ENCODE measurements around the gene ADAMTS18. TPM values are rescaled to one million over a fixed set of nuclear protein-coding genes. Genes with fewer than 3 reads are reported as not detected.
A peak's percentile ranks its signal among the peaks of the same experiment; 100 is the strongest.

ADAMTS18 gene
- total and polyA plus RNA-seq, 9 of the 15 experiments (the other 6 are each of a cell fraction or from before 2014, with no cell fraction given), result not detected

DNA sequence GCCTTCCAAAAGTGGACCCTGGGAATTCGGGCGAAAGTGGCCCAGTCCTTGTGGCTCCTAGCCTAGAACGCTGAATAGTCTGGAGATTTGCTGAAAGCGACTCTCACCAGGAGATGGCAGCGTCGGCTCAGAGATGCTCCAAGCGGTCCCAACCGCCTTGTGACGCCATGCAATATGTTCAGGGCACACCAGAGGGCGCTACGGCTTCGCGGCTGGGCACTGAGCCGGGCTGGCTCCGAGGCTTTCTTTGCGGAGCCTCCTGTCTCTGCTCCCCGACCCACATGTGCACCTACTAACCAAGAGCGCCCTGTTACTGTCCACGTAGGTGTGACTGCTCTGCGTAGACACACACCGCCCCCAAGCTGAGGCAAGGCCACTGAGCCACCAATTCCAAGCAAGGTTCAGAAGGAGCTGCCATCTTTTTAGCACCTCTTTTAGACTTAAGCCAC lies 198.7 kb downstream of the ADAMTS18 start (continued):
- TF ChIP-seq, protein P1, sequence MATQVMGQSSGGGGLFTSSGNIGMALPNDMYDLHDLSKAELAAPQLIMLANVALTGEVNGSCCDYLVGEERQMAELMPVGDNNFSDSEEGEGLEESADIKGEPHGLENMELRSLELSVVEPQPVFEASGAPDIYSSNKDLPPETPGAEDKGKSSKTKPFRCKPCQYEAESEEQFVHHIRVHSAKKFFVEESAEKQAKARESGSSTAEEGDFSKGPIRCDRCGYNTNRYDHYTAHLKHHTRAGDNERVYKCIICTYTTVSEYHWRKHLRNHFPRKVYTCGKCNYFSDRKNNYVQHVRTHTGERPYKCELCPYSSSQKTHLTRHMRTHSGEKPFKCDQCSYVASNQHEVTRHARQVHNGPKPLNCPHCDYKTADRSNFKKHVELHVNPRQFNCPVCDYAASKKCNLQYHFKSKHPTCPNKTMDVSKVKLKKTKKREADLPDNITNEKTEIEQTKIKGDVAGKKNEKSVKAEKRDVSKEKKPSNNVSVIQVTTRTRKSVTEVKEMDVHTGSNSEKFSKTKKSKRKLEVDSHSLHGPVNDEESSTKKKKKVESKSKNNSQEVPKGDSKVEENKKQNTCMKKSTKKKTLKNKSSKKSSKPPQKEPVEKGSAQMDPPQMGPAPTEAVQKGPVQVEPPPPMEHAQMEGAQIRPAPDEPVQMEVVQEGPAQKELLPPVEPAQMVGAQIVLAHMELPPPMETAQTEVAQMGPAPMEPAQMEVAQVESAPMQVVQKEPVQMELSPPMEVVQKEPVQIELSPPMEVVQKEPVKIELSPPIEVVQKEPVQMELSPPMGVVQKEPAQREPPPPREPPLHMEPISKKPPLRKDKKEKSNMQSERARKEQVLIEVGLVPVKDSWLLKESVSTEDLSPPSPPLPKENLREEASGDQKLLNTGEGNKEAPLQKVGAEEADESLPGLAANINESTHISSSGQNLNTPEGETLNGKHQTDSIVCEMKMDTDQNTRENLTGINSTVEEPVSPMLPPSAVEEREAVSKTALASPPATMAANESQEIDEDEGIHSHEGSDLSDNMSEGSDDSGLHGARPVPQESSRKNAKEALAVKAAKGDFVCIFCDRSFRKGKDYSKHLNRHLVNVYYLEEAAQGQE (IDR thresholded peaks at IDR 0.05; ENCODE audit: borderline replicate concordance), result peak; percentile 95
- TF ChIP-seq, protein P1 (CRISPR knock-in tag; IDR thresholded peaks at IDR 0.05; ENCODE audit: low read depth), result no peak
- peak; percentile 29; the same call in 1 of the 2 replicates for TF ChIP-seq HCFC1 (IDR thresholded peaks at IDR 0.05; ENCODE audit: low read depth, low read length)
- TF ChIP-seq, protein P2, sequence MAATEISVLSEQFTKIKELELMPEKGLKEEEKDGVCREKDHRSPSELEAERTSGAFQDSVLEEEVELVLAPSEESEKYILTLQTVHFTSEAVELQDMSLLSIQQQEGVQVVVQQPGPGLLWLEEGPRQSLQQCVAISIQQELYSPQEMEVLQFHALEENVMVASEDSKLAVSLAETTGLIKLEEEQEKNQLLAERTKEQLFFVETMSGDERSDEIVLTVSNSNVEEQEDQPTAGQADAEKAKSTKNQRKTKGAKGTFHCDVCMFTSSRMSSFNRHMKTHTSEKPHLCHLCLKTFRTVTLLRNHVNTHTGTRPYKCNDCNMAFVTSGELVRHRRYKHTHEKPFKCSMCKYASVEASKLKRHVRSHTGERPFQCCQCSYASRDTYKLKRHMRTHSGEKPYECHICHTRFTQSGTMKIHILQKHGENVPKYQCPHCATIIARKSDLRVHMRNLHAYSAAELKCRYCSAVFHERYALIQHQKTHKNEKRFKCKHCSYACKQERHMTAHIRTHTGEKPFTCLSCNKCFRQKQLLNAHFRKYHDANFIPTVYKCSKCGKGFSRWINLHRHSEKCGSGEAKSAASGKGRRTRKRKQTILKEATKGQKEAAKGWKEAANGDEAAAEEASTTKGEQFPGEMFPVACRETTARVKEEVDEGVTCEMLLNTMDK (IDR thresholded peaks at IDR 0.05; ENCODE audit: borderline replicate concordance, insufficient read depth, low read depth, low read length, poor library complexity, severe bottlenecking), result peak; percentile 47
- TF ChIP-seq TBL1XR1 (IDR thresholded peaks at IDR 0.05; ENCODE audit: low read length in 2 of 2), result 0 out of 4 replicates have a peak, but pooled peaks of 1 of the 2 experiments have one; percentile 47
- TF ChIP-seq SMAD4 (CRISPR knock-in tag; conservative IDR thresholded peaks at IDR 0.05), result peak; percentile 61; the same call in 1 of the 2 replicates
- no peak for TF ChIP-seq FOS (IDR thresholded peaks at IDR 0.05; ENCODE audit: extremely low read depth, insufficient read length)
- TF ChIP-seq BDP1 (IDR thresholded peaks at IDR 0.05; ENCODE audit: insufficient read depth, insufficient read length), result no peak
- no peak for TF ChIP-seq PHTF2 (CRISPR knock-in tag; IDR thresholded peaks at IDR 0.05)
- TF ChIP-seq MAZ (CRISPR knock-in tag; conservative IDR thresholded peaks at IDR 0.05 in 1 of 2, IDR thresholded peaks at IDR 0.05 in 1 of 2), result peak in 1 of 2 experiments; percentile 44; a peak in 2 of 4 replicates
- TF ChIP-seq HLTF (IDR thresholded peaks at IDR 0.05), result no peak
- TF ChIP-seq RBBP5 (IDR thresholded peaks at IDR 0.05; ENCODE audit: borderline replicate concordance, insufficient read depth, low read length, poor library complexity, severe bottlenecking), result no peak
- peak; percentile 50; the same call in 1 of the 2 replicates for TF ChIP-seq CTBP1 (IDR thresholded peaks at IDR 0.05; ENCODE audit: borderline replicate concordance)
- TF ChIP-seq RB1 (IDR thresholded peaks at IDR 0.05; ENCODE audit: low read depth), result peak; percentile 73; the same call in 1 of the 2 replicates
- no peak for TF ChIP-seq ETV5 (CRISPR knock-in tag; IDR thresholded peaks at IDR 0.05; ENCODE audit: low read depth)
- TF ChIP-seq ZKSCAN1 (IDR thresholded peaks at IDR 0.05; ENCODE audit: low read depth, low read length), result 0 out of 2 replicates have a peak, but pooled peaks have one; percentile 56
- no peak for TF ChIP-seq GATA2 (CRISPR knock-in tag; IDR thresholded peaks at IDR 0.05)
